GM18517 (cell line): ENCODE results near the gene PIK3C3.
A peak's percentile ranks its signal among the peaks of the same experiment; 100 is the strongest.

ENCODE experiments used
- ATAC-seq: cut with Tn5 transposase; IDR thresholded peaks from one replicate; pipeline ENCODE4 v1.9.1; 2021; ENCODE audit warnings: mild to moderate bottlenecking, moderate library complexity; ENCODE audit not compliant: unreplicated experiment

The PIK3C3 gene

GRCh38 chr18:42113529-42114191 lies 158.6 kb downstream of the PIK3C3 start:
- ATAC-seq, result peak; percentile 62

- ATAC-seq, result peak; percentile 87
Measured at GRCh38 chr18:42114310-42114943, 159.4 kb downstream of the PIK3C3 start.

GRCh38 chr18:42126586-42126985 lies 171.6 kb downstream of the PIK3C3 start:
- no peak for ATAC-seq

GRCh38 chr18:42131066-42131929 lies 176.3 kb downstream of the PIK3C3 start:
- ATAC-seq, result no peak

- no peak for ATAC-seq
Measured at GRCh38 chr18:42131930-42132244, 176.9 kb downstream of the PIK3C3 start.
